ENCODE results near the gene HYAL3.
"Not testable (repeated sequence)": the region's sequence is repeated elsewhere in the genome, so short reads cannot be mapped to it uniquely, and the experiment has no call there.

The HYAL3 gene

GRCh38 chr3:50290161-50290641 is 9.0 kb downstream of the HYAL3 start:
- DNase-seq (ENCODE audit: low read depth): no peak

GRCh38 chr3:50289130-50289529 is 10.1 kb downstream of the HYAL3 start:
- DNase-seq (ENCODE audit: low read depth): no peak

GRCh38 chr3:50288387-50289007 is 10.7 kb downstream of the HYAL3 start:
- DNase-seq (ENCODE audit: low read depth): no peak

- no peak for DNase-seq (ENCODE audit: low read depth)
Measured at GRCh38 chr3:50287262-50287661, 11.9 kb downstream of the HYAL3 start.

- no peak for DNase-seq (ENCODE audit: low read depth)
Measured at GRCh38 chr3:50286322-50287227, 12.6 kb downstream of the HYAL3 start.

GRCh38 chr3:50284121-50284520 is 15.1 kb downstream of the HYAL3 start:
- not testable (repeated sequence) for DNase-seq (ENCODE audit: low read depth)

- no peak for DNase-seq (ENCODE audit: low read depth)
Measured at GRCh38 chr3:50279255-50280016, 19.8 kb downstream of the HYAL3 start.

- no peak for DNase-seq (ENCODE audit: low read depth)
Measured at GRCh38 chr3:50278880-50279224, 20.4 kb downstream of the HYAL3 start, which contains the start of gene LSMEM2. LSMEM2 (plus strand) TSS chr3:50279087; CDS start chr3:50279114, 27 bp downstream.

- no peak for DNase-seq (ENCODE audit: low read depth)
Measured at GRCh38 chr3:50278123-50278879, 20.9 kb downstream of the HYAL3 start.

- no peak for DNase-seq (ENCODE audit: low read depth)
Measured at GRCh38 chr3:50276762-50277101, 22.5 kb downstream of the HYAL3 start.

- no peak for DNase-seq (ENCODE audit: low read depth)
Measured at GRCh38 chr3:50275996-50276761, 23.0 kb downstream of the HYAL3 start.

- DNase-seq (ENCODE audit: low read depth): no peak
Measured at GRCh38 chr3:50275141-50275995, 23.8 kb downstream of the HYAL3 start.

- peak; percentile 31 for DNase-seq (ENCODE audit: low read depth)
Measured at GRCh38 chr3:50274371-50275104, 24.7 kb downstream of the HYAL3 start.

- DNase-seq (ENCODE audit: low read depth): no peak
Measured at GRCh38 chr3:50273689-50274065, 25.5 kb downstream of the HYAL3 start.

- DNase-seq (ENCODE audit: low read depth): peak; percentile 87
Measured at GRCh38 chr3:50272911-50273688, 26.1 kb downstream of the HYAL3 start.

- not testable (repeated sequence) for DNase-seq (ENCODE audit: low read depth)
Measured at GRCh38 chr3:50272538-50272910, 26.7 kb downstream of the HYAL3 start.

- DNase-seq (ENCODE audit: low read depth): no peak
Measured at GRCh38 chr3:50271314-50271936, 27.8 kb downstream of the HYAL3 start.

Data from activated gamma-delta T cell treated with anti-CD3 and anti-CD28 coated beads, Interleukin-2, amount 50 U/mL, for 16 hours (primary cell).